Measurements from ENCODE around the gene BLNK.

- no peak for TF ChIP-seq KLF1 (tag by site-specific recombination; IDR thresholded peaks at IDR 0.05)
- TF ChIP-seq CTCF (tag by site-specific recombination; IDR thresholded peaks at IDR 0.05): no peak
Observed at GRCh38 chr10:96205580-96205979, 65.8 kb downstream of the BLNK start.

Data from HEK293 (cell line).